PC-3 (cell line): Measurements from ENCODE around the gene ZBTB7C.

ENCODE experiments used
- CTCF ChIP-seq: fragments of 300-600 bp; sonication (generic); conservative IDR thresholded peaks from 2 replicates; pipeline ENCODE4 v1.5.1; 2017; ENCODE audit warnings: antibody characterized with exemption, low read depth, mild to moderate bottlenecking, low read length
- EZH2 ChIP-seq: fragments of 300-600 bp; sonication (generic); IDR thresholded peaks from one replicate; pipeline ENCODE4 v1.6.1; 2017; ENCODE audit warnings: antibody characterized with exemption, mild to moderate bottlenecking, low read length; ENCODE audit not compliant: unreplicated experiment

- no peak for TF ChIP-seq EZH2
- no peak for TF ChIP-seq CTCF
Measured at GRCh38 chr18:48098538-48098937, 310.6 kb downstream of the ZBTB7C start.
